ENCODE measurements around the gene GGCX.
A peak's percentile ranks its signal among the peaks of the same experiment; 100 is the strongest.
"Not testable (repeated sequence)": the region's sequence is repeated elsewhere in the genome, so short reads cannot be mapped to it uniquely, and the experiment has no call there.

GGCX gene

GRCh38 chr2:85561280-85562212 lies at the start of gene GGCX:
TSS of gene GGCX (minus strand) at chr2:85561493. CDS start at chr2:85561428, 65 bp downstream.
- DNase-seq, result peak; percentile 88

- DNase-seq, result no peak
Measured at GRCh38 chr2:85607268-85608215, 46.2 kb upstream of the GGCX start.

- no peak for DNase-seq
Measured at GRCh38 chr2:85606116-85606455, 44.8 kb upstream of the GGCX start.

- no peak for DNase-seq
Measured at GRCh38 chr2:85605406-85606115, 44.3 kb upstream of the GGCX start.

- DNase-seq, result no peak
Measured at GRCh38 chr2:85604568-85605339, 43.5 kb upstream of the GGCX start.

GRCh38 chr2:85604133-85604444 lies 42.8 kb upstream of the GGCX start:
- DNase-seq, result not testable (repeated sequence)

GRCh38 chr2:85602476-85603234 lies 41.4 kb upstream of the GGCX start, which contains the start of gene TMEM150A:
TSS of gene TMEM150A (minus strand) at chr2:85602698. CDS start at chr2:85601948, 750 bp downstream.
- DNase-seq, result peak; percentile 48

- DNase-seq, result no peak
Measured at GRCh38 chr2:85601771-85602475, 40.6 kb upstream of the GGCX start.

GRCh38 chr2:85600951-85601770 lies 39.9 kb upstream of the GGCX start:
- DNase-seq, result no peak

- no peak for DNase-seq
Measured at GRCh38 chr2:85600235-85600575, 38.9 kb upstream of the GGCX start.

- no peak for DNase-seq
Measured at GRCh38 chr2:85599468-85600234, 38.4 kb upstream of the GGCX start.

- no peak for DNase-seq
Measured at GRCh38 chr2:85598594-85599340, 37.5 kb upstream of the GGCX start.

GRCh38 chr2:85597241-85597640 lies 35.9 kb upstream of the GGCX start:
- no peak for DNase-seq

GRCh38 chr2:85596486-85597143 lies 35.3 kb upstream of the GGCX start:
- DNase-seq, result no peak

- DNase-seq, result no peak
Measured at GRCh38 chr2:85596026-85596333, 34.7 kb upstream of the GGCX start.

- DNase-seq, result peak; percentile 98
Measured at GRCh38 chr2:85595301-85596025, 34.2 kb upstream of the GGCX start, which contains the start of gene RNF181. TSS of gene RNF181 (plus strand) at chr2:85595745. CDS start at chr2:85595764, 19 bp downstream.

- no peak for DNase-seq
Measured at GRCh38 chr2:85594715-85595300, 33.5 kb upstream of the GGCX start.
